SH-SY5Y (cell line): ENCODE data around the gene EVA1A.

Experiments
- GATA2 ChIP-seq: IDR thresholded peaks from 2 replicates; pipeline ENCODE4 v1.6.1; 2011; ENCODE audit warnings: mild to moderate bottlenecking, low read depth, low read length
- GATA3 ChIP-seq: IDR thresholded peaks from 2 replicates; pipeline ENCODE4 v1.6.1; 2011; ENCODE audit warnings: low read depth, mild to moderate bottlenecking, low read length, moderate library complexity

GRCh38 chr2:75548036-75548573, 12.6 kb downstream of the EVA1A start:
- TF ChIP-seq GATA2 (no peak), GATA3 (no peak)
